GM21390 (cell line): ENCODE results near the gene TBC1D4.
"Not testable (repeated sequence)": the region's sequence is repeated elsewhere in the genome, so short reads cannot be mapped to it uniquely, and the experiment has no call there.

Experiments used
- ATAC-seq: cut with Tn5 transposase; IDR thresholded peaks from one replicate; pipeline ENCODE4 v1.9.1; 2021; ENCODE audit not compliant: unreplicated experiment

Gene TBC1D4

DNA sequence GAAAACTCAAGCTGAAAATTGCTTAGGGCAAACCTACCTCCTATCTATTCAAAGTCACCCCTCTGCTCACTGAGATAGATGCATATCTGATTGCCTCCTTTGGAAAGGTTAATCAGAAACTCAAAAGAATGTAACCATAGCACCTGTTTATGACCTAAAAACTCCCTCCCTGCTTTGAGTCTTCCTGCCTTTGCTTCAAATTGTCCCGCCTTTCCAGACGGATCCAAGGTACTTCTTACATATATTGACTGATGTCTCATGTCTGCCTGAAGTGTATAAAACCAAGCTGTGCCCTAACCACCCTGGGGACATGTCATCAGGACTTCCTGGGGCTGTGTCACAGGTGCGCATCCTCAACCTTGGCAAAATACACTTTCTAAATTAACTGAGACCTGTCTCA lies 118.6 kb downstream of the TBC1D4 start:
- no peak for ATAC-seq

DNA sequence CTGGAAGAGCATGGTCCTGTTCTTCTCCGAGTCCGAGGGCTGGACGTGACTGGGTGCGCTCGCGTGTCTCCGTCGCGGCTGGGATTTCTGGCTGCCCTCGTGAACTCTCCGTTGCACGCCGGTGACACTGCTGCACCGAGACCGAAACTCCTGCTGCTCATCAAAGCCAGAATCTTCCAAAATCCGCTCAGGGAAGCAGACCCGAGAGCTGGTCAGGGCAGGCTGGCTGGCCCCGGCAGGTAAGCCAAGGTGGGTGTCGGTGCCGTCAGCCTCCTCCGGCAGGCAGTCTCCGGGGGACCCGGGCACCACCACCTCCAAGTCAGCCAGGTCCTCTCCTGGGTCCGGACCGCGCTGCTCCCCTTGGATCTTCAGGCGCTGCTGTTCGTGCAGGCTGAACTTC lies 119.9 kb downstream of the TBC1D4 start:
- ATAC-seq, result no peak

DNA sequence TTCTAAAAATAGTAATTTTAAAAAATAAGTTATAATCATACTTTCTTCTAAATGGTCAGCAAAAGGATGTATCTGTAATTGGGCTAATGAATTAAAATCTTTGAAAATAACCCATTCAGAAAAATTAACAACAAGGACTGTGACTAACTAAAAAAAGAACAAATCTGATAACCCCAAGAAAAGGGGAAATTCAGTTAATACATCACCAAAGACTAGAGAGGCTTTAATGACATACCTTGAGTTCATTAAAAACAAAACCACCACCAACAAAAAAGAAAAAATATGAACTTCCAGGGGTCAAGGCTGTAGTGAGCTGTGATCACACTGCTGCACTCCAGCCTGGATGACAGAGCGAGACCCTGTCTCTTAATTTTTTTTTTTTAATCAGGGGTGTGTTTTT lies 121.8 kb downstream of the TBC1D4 start:
- no peak for ATAC-seq

DNA sequence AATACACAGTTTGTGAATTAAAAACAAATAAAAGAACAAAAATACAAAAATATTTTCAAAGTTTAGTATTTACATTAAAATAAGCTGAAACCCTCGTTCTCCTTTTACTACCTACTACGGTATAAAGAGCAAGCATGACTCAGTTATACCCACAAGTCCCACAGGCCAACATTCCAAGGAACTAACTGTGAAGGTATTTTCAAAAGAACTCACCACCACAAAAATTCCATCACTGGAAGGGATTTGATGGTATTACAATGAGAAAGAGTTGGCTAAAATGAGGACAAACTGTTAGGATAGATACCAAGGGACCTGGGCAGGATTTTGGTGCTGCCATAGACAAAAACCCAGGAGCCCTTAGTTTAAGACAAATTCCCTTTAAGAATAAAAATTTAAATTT lies 122.7 kb downstream of the TBC1D4 start:
- ATAC-seq, result no peak

DNA sequence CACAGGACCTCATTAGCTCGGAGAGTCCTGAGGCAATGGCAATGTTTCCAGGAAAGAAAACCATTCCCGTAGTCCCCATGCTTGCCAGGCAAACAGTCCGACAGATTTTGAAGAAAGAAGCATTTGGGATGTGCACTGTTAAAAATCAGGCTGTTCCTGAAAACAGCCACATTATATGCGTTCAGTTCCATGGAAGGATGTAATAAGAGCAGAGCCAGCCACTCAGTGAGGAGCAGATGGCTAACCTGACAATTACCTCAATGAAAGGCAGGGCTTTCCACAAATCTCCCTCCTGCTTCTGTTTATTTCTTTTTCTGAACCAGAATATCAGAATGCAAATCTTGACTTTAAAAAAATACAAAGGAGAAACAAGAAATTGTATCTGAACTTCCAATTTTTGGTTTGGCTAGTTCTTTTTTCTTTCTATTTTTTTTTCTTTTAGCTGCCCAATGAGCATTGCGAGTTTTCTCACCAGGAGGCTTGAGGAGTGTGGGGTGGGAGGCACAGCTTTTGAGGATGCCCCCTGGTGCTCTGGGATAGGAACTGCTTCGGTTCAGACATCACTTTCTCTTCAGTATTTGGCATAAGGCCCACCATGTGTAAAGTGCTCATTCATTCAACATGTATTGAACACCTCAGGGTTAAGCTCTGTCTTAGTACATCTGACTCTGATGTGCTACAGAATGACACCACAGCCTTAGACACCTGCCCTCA lies 124.2 kb downstream of the TBC1D4 start:
- peak; percentile 76 for ATAC-seq

DNA sequence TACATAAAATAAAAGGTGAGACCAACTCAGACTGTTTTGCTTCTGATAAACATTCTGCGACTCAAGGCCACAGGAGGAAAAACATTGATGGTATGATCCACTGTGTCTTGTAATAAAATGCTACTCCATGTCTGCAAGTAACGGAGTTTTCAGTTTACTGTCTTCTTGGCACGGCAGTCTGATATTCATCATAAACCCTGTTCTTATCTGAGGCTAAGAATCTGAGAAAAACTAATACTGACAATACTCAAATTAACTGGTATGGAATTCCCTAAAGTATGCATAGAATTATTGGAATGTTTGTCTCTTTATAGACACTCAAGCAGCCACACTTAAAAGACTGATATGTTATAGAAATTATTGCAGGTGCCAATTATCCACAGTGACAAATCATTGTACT lies 125.5 kb downstream of the TBC1D4 start:
- no peak for ATAC-seq

DNA sequence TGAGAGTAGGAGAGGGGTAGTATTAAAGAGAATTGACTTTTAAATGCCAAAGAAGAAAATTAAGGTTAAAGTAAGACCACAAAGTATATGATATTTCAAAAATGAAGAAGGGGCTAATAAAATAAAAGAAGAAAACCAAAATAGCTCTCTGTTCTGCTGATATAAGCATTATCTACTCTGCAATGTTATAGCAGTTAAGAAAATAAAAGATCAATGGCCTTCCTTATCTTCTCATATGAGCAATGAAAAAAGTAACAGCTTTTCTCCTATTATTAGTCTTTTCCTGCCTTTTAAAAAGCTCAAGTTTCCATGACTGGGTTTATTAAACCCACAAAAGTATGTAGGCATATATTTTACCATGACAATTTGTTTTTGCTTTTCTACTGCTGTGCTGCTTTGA lies 126.4 kb downstream of the TBC1D4 start:
- ATAC-seq, result no peak

DNA sequence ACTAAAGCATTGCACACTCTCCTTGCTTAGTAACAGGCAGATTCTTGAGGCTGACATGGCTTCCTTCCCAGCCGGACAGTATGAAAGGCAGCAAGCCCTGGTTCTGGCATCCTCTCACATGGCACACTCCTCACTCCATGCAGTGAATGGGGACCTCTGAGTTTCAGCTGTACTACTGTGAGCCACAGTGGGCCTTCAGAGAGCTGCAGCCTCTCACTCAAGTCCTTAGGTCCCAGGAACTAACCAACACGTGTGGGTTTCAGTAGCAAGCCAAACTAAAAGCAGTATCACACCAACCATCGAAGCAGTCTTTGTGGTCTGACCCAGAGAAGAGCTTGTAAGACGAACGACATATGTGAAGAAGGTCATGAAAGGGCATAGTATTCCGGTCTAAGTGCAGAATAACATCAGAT lies 128.2 kb downstream of the TBC1D4 start:
- peak; percentile 78 for ATAC-seq

DNA sequence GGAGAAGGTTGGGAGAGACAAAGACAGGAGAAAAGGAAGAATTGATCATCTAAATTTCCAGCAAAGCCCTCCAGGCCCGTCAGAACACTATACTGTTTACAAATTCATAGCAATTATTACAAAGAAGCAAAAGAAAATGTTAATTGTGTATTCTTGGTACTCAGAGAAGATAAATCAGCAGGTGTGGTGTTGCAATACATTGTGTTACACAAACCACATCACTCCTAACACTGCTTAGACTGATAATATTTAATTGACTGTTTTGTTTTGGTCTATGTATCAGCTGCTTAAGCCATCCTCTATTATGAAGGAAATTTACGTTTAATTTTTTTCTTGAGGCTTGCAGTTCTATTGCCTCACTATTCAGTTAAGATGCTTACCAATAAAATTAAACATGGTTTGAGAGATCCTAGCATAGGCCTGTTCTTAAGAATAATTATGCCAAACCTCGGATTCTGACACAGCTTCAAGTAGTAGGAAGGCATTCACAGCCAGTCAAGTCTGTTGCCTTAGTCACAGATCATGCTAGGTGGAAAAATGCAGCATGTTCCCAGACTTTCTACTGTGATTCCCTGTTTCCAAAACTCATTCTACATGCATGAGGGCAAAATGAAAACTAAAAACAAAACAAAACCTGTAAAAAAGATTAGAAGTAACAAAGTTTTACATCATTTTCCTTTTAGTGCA lies 129.2 kb downstream of the TBC1D4 start:
- no peak for ATAC-seq

DNA sequence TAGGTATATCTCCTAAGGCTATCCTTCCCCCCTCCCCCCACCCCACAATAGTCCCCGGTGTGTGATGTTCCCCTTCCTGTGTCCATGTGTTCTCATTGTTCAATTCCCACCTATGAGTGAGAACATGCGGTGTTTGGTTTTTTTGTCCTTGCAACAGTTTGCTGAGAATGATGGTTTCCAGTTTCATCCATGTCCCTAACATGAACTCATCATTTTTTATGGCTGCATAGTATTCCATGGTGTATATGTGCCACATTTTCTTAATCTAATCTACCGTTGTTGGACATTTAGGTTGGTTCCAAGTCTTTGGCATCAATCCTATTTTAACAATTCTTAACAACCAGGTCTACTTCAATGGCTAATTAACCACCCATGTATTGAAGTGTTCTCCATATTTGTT lies 130.4 kb downstream of the TBC1D4 start:
- ATAC-seq, result not testable (repeated sequence)

DNA sequence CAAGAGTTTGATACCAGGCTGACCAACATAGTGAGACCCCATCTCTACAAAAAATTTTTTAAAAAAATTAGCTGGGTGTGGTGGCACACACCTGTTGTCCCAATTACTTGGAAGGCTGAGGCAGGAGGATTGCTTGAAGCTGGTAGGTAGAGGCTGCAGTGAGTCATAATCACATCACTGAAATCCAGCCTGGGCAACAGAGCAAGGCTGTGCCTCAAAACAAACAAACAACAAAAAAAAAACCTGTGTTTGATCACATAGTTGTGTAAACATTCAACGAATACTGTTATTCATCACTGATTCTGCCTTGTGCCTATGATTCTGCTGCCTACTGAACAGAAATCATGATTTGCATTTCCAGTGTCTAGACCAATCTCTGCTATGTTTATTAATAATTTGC lies 134.0 kb downstream of the TBC1D4 start:
- no peak for ATAC-seq

DNA sequence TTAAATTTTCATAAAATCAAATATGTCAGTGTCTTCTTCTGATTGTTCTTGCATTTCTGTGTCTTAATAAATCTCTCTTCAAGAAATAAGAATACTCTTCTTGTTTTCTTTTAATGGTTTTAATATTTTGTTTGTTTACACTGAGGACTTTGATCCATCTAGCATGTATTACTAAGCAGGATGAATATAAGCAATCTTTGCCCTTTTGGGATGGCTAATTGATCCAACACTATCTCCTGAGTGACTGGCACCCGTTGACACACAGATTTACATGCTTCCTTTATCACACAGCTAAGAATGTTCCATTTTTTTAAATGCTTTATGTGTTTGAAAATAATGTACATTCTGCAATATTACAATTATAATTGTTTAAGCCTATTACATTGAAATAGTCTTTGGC lies 134.5 kb downstream of the TBC1D4 start:
- ATAC-seq, result no peak

DNA sequence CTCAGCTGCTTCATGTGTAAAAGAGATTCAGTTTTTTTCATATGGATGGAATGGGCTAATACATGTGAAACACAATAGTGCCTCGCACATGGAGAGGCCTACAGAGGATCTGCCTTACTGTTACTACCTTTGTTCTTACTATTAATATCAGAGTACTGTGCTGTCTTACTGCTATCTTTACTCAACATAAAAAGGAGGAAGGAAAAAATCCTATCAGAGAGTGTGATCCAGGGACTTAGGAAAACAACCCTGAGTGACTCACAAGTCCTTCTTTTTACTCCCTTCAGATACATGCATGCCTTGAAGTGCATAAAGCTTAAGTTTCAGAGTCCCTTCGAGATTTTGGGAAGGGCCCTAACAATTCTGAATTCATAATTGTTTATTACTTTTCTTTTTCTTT lies 136.8 kb downstream of the TBC1D4 start:
- ATAC-seq, result no peak

DNA sequence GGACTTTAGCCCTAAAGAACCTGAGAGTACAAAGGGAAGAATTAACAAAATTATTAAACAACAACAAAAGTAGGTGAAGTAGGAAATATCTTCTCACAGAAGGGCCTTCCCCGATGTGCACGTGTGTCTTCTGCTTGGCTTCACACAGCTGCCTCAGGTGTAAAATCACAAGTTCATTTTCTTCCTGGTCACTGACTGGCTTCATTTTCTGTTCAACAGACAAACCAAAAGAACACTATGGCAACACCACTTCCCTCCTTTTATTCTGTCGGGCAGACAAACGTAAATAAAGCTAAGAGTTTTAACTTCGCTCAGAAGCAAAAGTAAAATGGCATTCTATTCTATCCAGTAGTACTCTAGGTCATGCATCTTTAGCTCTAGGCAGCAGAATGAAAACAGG lies 140.9 kb downstream of the TBC1D4 start:
- ATAC-seq, result peak; percentile 66

DNA sequence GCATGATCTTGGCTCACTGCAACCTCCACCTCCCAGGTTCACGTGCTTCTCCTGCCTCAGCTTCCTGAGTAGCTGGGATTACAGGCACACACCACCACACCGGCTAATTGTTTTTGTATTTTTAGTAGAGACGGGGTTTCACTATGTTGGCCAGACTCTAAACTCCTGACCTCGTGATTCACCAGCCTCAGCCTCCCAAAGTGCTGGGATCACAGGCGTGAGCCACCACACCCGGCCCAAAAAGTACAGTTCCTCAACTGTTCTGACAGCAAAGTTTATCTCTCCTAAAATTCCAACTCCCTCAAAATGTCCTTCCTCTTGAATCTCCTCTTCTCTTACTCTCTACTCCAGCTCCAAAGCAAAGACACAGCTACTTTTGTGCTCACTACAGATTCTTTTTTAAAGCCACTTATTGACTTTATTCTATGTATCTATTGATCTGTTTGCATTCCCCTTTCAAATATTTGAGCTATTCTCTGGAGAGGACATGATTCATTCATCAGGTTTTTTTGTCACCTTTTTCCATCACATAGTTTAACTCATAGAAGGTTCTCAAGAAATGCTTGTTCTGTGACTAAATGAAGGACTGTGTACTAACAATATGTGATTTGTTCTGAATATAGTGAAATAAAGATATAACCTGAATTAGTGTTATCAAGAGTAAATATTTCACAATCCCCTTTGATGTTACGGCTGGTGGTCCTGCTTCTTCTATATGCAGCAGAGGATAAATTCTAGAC lies 142.2 kb downstream of the TBC1D4 start:
- ATAC-seq, result no peak

DNA sequence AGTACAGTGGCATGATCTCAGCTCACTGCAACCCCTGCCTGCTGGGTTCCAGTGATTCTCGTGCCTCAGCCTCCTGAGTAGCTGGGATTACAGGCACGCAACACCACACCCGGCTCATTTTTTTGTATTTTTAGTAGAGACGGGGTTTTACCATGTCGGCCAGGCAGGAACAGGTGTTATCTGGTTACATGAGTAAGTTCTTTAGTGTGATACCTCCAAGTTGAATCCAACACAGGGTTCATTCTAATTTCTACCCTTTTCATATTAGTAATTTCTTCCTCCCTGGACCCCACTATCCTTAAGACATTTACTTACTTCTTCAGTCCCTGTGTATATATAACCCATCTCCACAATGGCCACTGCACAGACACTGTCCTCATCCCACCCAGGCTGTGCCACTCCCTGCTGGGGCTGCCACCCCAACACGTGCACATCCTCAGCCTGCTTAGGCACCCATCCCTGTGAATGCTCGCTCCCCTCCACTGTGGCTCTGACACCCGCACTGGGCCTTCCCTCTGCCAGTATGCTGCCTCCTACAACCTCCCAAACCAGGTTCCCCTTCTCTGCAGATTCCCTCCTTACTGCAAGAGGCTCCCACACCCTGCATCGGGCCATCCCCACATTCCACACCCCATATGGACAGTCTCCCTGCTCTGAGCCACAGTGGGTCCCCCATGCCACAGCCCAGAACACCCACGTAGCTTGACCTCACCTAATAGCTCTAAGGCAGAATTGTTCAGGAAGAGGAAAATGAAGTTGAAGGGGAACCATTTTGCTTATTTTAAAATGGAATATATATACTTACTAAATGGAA lies 147.1 kb downstream of the TBC1D4 start:
- ATAC-seq, result no peak

DNA sequence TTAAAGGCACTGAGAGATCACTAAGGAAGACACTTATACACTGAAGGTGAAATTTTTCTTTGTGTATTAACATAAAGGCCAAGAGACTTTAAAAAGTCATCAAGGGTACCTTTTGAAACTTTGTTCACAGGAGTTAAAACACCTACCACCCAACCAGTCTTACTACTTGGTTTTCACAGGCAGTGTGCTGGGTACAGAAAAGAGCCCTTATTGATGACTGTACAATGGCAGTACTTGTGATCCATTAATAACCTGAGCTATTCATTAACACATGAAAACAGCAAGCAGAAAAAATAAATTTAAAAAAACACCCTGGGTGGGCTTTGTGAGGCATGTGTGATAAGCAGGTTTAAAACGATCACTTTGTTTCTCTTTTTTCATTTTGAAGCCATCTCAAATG lies 148.9 kb downstream of the TBC1D4 start:
- no peak for ATAC-seq

DNA sequence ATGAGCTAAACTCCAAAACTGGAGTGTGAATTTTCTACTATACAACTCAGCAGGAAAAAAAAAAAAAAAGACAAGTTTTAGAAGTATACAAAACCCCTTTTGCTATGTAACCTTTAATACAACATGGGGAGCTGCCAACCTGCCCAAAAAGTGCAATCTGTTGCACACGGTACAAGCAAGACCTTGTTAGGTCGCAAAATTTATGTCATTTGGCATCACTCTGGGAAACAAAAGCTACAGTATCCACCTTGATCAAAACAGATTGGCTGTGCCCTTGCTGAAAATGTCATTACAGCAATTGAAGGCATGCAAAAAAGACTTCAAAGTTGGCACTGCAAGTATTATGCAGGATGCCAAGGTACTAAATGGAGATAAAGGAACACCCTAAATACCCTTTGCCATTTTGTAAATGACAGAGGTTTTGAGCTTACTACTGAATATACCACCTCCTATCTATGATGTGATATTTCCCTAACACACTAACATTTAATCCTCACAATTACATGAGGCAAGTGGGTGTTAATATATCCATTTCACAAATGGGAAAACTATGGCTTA lies 150.1 kb downstream of the TBC1D4 start:
- no peak for ATAC-seq

DNA sequence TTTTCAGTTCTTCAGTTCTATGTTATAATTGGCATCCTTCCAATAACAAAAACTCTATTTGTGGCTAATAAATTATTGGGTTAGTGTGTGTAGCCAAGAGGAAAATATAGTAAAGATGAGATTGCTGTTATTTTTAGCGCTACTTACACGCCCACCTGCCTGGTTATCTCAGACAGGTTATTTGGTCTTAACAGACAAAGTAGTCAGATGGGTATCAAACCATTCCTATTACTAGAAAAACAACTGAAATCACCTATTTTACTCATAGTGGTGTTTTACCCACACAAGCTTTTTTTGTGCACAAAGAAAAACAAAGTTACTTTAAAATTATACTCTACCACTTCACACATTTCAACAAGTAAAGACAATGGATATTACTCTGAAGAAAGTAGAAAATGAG lies 151.2 kb downstream of the TBC1D4 start:
- ATAC-seq, result no peak

DNA sequence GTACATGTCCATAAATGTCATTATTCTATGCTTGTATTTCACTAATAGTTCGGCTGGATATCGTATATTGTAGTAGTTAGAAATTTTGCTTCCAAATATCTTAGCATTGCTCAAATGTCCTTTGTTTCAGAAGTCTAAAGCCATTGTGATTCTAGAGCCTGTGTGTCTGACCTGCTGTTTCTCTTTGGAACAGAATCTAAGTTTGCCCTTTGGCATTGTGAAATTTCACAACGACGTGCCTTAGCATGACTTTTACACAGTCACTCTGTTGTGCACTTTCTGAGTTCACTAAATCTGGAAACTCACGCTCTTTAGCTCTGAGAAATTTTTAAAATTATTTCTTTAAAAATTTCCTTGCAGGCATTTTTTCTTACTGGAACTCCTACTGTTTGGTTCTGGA lies 152.2 kb downstream of the TBC1D4 start:
- ATAC-seq, result no peak

DNA sequence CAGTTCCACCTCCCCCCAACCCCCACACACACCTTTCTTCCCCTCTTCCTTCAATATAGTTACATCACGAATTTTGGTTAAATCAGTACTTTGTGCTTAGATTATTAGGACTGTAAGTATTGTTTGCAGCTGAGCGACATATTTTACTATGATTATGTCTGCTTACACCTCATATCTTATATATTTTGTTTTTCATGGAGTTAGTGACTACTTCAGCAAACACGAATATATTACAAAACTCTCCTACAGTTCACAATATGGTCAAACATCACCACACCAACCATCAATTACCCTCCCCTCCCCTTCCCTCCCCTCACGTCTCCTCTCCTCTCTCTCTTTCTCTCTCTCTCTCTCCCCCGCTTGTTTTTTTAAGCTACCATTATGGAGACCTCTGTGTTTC lies 152.9 kb downstream of the TBC1D4 start:
- ATAC-seq, result no peak
